AG09319 (cell line): Measurements from ENCODE around the gene FBXL7.

Source experiments
- DNase-seq: peaks from one replicate; pipeline ENCODE4 v3.0.0-alpha.2; 2010; ENCODE audit warnings: low read depth; ENCODE audit errors: extremely low read depth
- TF ChIP-seq, protein P1 (sequence below): IDR thresholded peaks from 2 replicates; pipeline ENCODE4 v1.5.1; 2011; ENCODE audit warnings: low read depth, mild to moderate bottlenecking, inconsistent platforms, low read length, moderate library complexity

FBXL7 gene

DNA sequence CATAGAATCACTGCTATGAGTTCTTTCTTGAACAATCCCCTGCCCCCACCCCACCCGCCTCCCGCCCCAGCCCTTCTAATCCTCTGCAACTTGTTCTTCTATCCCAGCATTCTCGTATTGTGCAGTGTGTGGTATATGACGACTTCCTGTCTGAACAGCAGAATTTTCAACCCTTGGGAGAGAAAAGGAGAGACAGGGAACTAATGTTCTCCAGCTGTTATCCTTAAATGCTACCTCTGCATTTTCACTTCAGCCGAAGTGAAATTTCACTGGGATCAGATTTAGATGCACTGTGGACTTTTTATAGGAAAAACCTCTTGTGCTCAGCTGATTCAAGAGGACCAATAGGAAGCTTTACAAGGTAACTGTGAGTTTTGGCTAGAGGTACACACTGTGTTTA lies 2.2 kb downstream of the FBXL7 start:
- DNase-seq = no peak

DNA sequence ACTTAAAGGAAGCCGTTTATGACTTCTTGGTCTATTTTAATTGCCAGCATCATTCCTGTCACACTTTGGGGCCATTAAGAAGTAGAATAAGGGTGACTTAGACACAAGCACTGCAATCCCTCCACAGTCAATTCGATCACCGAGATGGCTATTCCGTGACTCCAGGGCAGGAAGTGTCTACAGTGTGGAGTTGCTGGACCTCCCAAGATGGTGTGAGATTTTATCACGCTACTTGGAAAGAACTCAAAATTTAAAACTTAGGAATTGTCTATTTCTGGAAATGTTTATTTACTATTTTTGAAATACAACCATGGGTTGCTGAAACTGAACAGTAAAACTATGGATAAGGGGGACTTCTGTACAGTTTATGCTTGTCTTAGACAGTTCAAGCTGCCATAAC lies 6.2 kb downstream of the FBXL7 start:
- DNase-seq = no peak

More for the DNA sequence above, 2.2 kb downstream of the FBXL7 start:
- TF ChIP-seq, protein P1, sequence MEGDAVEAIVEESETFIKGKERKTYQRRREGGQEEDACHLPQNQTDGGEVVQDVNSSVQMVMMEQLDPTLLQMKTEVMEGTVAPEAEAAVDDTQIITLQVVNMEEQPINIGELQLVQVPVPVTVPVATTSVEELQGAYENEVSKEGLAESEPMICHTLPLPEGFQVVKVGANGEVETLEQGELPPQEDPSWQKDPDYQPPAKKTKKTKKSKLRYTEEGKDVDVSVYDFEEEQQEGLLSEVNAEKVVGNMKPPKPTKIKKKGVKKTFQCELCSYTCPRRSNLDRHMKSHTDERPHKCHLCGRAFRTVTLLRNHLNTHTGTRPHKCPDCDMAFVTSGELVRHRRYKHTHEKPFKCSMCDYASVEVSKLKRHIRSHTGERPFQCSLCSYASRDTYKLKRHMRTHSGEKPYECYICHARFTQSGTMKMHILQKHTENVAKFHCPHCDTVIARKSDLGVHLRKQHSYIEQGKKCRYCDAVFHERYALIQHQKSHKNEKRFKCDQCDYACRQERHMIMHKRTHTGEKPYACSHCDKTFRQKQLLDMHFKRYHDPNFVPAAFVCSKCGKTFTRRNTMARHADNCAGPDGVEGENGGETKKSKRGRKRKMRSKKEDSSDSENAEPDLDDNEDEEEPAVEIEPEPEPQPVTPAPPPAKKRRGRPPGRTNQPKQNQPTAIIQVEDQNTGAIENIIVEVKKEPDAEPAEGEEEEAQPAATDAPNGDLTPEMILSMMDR = no peak

DNA sequence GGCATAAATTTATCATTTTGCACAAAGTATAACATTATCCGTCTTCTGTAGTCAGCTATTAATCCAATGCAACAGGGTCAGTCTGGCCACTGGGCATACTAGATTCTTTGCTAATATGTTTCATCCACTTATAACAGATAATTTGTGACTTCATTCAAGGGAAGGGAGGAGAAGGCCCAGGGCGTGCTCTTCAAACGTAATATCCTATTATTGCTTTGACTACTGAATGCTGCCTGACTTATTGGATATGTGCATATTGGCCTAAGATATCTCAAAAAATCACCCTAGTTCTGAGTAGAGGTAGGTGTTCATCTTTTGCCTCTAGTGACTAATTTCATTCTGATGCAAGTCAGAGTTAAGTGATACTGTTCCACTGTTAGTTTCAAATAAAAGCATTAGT lies 6.9 kb downstream of the FBXL7 start:
- TF ChIP-seq, protein P1 = no peak
- no peak for DNase-seq

More for the DNA sequence above, 6.2 kb downstream of the FBXL7 start:
- TF ChIP-seq, protein P1 = no peak

DNA sequence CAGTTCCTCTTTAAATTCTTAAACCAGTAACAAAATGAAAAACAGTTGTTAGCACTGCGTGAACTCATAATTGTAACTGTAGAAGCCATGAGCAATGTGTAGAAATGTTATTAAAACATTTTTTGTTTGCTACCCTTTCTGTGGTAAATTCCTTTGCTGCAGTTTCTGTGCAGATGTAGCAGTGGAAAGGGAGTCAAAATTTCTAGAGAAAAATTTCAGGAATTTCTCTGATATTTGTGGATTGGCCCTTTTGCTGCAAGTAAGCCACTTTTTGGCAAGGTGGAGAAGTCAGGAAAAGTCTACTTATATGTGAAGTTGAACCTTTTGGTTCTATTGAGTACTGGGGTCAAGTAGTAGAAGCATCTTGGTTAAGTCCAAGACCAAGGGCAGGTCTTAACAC lies 10.1 kb downstream of the FBXL7 start:
- peak; percentile 48 for DNase-seq
- TF ChIP-seq, protein P1 = no peak

DNA sequence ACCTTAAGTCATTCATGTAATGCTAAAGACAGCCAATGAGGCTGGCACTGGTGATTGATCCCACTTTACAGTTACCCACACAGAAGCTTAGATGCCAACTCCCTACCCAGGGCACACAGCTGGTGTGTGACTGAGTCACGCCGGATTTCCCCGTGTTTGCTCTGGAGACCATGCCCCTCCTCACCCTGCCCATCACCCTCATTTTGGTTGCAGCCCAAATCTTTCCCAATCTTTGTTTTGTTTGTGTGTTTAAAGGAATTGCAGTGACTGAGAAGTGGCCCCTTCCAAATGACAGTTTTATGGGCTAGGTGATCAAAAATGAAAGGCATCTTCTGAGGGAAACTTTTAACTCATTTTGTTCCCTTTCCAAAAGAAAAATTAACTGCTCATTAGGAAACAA lies 10.9 kb downstream of the FBXL7 start:
- DNase-seq = no peak
- TF ChIP-seq, protein P1 = no peak

DNA sequence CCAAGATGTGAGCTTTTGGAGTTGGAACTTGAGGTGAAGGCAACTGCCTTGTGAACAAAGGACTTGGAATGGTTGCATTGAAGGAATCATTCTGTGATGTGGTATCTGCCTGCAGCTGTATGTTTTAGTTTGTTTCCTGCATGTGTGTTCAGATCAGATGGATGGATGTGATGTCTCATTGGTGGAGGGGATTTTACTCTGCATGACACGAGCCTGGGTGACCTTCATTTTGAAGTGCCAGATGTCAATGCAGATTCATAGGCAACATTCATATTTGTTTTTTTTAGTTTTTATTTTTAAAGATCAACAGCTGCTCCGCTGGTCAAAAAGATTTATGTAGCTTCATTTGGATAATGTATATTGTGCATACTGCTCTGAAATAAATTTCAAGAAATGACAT lies 13.5 kb downstream of the FBXL7 start:
- DNase-seq = no peak

DNA sequence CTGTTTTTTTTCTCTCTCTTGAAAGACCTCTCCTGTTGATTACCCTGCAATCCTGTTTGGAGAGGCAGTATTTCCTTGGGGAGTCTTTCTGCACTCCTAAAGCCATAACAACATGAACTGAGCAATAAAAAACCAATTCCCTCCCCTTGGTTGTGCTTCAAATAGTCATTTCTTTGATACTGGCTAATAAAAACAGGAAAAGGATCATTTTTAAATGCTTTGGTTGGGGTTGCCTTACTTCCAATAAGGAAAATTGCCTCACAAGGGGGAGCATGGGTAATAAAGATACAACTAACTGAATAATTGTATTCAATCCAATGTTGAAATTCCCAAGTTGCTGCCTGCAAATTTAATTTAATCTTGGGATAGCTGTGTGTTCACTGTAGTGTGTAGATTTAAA lies 13.9 kb downstream of the FBXL7 start:
- no peak for DNase-seq
- TF ChIP-seq, protein P1 = no peak

More for the DNA sequence above, 13.5 kb downstream of the FBXL7 start:
- TF ChIP-seq, protein P1 = no peak
